Measurements from ENCODE around the gene ATG5.

The ATG5 gene

DNA sequence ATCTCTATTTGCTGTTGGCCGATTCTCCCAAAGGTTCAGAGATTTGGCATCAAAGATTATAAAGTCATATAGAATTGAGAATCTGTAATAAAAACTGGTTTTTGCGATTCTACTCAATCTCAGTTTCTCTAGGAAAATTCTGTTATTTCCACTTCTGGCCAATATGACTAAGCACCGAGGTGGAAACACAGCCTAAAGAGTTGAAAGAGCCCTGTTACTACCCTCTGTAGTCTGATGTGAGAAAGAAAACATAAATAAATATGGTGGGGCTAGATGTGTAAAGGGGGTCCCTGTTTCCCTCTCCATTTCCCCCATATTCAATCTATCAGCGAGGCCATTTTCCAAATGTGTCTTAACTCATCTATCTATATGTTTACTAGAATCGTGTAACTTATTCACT, 156.0 kb downstream of the ATG5 start:
- no peak for ATAC-seq
- TF ChIP-seq ARNTL (CRISPR knock-in tag; IDR thresholded peaks at IDR 0.05; ENCODE audit: borderline replicate concordance, low read depth): no peak
- no peak for TF ChIP-seq GLIS3 (CRISPR knock-in tag; IDR thresholded peaks at IDR 0.05)
- TF ChIP-seq ZFP3 (CRISPR knock-in tag; IDR thresholded peaks at IDR 0.05): no peak
- no peak for TF ChIP-seq ZNF70 (CRISPR knock-in tag; IDR thresholded peaks at IDR 0.05)
- no peak for TF ChIP-seq RARB (CRISPR knock-in tag; IDR thresholded peaks at IDR 0.05)
- no peak for TF ChIP-seq CSDC2 (CRISPR knock-in tag; IDR thresholded peaks at IDR 0.05)

DNA sequence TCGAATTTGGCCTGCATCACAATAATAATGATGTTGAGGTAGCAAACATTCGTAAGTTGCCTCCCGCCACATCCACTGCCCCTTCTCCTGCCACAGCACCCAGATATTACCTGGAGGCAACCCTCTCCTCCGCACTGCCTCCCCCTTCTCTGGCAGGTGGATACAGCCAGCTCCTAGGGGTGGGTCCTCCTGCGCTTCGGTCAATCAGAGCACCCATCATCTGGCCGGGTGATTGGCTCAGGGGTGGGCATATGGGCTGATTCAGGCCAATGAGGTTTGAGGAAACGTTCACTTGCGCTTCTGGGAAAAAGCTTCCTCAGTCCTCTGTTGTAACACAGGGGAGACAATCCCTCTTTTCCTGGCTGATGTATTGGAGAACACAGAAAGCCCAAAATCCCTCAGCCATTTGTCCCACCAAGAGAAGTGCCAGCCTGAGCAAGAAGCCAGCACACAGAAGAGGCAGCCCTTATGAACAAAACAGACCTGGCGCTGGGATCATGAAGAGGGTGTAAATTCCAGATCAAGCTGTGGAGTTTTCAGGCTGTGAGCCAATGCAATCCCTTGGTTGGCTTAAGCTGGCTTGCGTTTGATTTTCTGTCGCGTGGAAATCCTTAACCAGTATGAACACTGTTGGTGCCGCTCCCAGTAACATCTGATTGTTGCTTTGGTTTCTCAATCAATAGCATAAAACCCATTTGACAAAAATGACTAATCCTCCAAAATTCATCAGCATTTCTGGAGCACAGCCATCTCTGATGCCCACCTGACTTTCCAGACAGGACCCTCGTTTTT, 157.3 kb downstream of the ATG5 start:
- TF ChIP-seq ZC3H10 (CRISPR knock-in tag; IDR thresholded peaks at IDR 0.05) (no peak), BACH2 (CRISPR knock-in tag; IDR thresholded peaks at IDR 0.05; ENCODE audit: borderline replicate concordance) (no peak), TCF4 (CRISPR knock-in tag; IDR thresholded peaks at IDR 0.05; ENCODE audit: borderline replicate concordance) (no peak), ZNF565 (CRISPR knock-in tag; conservative IDR thresholded peaks at IDR 0.05; ENCODE audit: low read depth) (no peak), ZFP3 (CRISPR knock-in tag; IDR thresholded peaks at IDR 0.05) (no peak), SNAI2 (CRISPR knock-in tag; IDR thresholded peaks at IDR 0.05) (no peak), TOX (CRISPR knock-in tag; IDR thresholded peaks at IDR 0.05; ENCODE audit: borderline replicate concordance) (no peak), ZNF70 (CRISPR knock-in tag; IDR thresholded peaks at IDR 0.05) (no peak), OSR1 (CRISPR knock-in tag; IDR thresholded peaks at IDR 0.05) (no peak), GLIS3 (CRISPR knock-in tag; IDR thresholded peaks at IDR 0.05) (no peak), ZFP30 (CRISPR knock-in tag; IDR thresholded peaks at IDR 0.05) (no peak)
- TF ChIP-seq, protein P1, sequence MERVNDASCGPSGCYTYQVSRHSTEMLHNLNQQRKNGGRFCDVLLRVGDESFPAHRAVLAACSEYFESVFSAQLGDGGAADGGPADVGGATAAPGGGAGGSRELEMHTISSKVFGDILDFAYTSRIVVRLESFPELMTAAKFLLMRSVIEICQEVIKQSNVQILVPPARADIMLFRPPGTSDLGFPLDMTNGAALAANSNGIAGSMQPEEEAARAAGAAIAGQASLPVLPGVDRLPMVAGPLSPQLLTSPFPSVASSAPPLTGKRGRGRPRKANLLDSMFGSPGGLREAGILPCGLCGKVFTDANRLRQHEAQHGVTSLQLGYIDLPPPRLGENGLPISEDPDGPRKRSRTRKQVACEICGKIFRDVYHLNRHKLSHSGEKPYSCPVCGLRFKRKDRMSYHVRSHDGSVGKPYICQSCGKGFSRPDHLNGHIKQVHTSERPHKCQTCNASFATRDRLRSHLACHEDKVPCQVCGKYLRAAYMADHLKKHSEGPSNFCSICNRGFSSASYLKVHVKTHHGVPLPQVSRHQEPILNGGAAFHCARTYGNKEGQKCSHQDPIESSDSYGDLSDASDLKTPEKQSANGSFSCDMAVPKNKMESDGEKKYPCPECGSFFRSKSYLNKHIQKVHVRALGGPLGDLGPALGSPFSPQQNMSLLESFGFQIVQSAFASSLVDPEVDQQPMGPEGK (CRISPR knock-in tag; IDR thresholded peaks at IDR 0.05; ENCODE audit: borderline replicate concordance): no peak
- TF ChIP-seq, protein P2, sequence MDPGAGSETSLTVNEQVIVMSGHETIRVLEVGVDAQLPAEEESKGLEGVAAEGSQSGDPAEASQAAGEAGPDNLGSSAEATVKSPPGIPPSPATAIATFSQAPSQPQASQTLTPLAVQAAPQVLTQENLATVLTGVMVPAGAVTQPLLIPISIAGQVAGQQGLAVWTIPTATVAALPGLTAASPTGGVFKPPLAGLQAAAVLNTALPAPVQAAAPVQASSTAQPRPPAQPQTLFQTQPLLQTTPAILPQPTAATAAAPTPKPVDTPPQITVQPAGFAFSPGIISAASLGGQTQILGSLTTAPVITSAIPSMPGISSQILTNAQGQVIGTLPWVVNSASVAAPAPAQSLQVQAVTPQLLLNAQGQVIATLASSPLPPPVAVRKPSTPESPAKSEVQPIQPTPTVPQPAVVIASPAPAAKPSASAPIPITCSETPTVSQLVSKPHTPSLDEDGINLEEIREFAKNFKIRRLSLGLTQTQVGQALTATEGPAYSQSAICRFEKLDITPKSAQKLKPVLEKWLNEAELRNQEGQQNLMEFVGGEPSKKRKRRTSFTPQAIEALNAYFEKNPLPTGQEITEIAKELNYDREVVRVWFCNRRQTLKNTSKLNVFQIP (CRISPR knock-in tag; IDR thresholded peaks at IDR 0.05; ENCODE audit: borderline replicate concordance, low read depth): no peak
- TF ChIP-seq, protein P3, sequence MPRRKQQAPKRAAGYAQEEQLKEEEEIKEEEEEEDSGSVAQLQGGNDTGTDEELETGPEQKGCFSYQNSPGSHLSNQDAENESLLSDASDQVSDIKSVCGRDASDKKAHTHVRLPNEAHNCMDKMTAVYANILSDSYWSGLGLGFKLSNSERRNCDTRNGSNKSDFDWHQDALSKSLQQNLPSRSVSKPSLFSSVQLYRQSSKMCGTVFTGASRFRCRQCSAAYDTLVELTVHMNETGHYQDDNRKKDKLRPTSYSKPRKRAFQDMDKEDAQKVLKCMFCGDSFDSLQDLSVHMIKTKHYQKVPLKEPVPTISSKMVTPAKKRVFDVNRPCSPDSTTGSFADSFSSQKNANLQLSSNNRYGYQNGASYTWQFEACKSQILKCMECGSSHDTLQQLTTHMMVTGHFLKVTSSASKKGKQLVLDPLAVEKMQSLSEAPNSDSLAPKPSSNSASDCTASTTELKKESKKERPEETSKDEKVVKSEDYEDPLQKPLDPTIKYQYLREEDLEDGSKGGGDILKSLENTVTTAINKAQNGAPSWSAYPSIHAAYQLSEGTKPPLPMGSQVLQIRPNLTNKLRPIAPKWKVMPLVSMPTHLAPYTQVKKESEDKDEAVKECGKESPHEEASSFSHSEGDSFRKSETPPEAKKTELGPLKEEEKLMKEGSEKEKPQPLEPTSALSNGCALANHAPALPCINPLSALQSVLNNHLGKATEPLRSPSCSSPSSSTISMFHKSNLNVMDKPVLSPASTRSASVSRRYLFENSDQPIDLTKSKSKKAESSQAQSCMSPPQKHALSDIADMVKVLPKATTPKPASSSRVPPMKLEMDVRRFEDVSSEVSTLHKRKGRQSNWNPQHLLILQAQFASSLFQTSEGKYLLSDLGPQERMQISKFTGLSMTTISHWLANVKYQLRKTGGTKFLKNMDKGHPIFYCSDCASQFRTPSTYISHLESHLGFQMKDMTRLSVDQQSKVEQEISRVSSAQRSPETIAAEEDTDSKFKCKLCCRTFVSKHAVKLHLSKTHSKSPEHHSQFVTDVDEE (CRISPR knock-in tag; IDR thresholded peaks at IDR 0.05): no peak
- TF ChIP-seq, protein P4, sequence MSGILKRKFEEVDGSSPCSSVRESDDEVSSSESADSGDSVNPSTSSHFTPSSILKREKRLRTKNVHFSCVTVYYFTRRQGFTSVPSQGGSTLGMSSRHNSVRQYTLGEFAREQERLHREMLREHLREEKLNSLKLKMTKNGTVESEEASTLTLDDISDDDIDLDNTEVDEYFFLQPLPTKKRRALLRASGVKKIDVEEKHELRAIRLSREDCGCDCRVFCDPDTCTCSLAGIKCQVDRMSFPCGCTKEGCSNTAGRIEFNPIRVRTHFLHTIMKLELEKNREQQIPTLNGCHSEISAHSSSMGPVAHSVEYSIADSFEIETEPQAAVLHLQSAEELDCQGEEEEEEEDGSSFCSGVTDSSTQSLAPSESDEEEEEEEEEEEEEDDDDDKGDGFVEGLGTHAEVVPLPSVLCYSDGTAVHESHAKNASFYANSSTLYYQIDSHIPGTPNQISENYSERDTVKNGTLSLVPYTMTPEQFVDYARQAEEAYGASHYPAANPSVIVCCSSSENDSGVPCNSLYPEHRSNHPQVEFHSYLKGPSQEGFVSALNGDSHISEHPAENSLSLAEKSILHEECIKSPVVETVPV (CRISPR knock-in tag; IDR thresholded peaks at IDR 0.05): no peak
- no peak for ATAC-seq

DNA sequence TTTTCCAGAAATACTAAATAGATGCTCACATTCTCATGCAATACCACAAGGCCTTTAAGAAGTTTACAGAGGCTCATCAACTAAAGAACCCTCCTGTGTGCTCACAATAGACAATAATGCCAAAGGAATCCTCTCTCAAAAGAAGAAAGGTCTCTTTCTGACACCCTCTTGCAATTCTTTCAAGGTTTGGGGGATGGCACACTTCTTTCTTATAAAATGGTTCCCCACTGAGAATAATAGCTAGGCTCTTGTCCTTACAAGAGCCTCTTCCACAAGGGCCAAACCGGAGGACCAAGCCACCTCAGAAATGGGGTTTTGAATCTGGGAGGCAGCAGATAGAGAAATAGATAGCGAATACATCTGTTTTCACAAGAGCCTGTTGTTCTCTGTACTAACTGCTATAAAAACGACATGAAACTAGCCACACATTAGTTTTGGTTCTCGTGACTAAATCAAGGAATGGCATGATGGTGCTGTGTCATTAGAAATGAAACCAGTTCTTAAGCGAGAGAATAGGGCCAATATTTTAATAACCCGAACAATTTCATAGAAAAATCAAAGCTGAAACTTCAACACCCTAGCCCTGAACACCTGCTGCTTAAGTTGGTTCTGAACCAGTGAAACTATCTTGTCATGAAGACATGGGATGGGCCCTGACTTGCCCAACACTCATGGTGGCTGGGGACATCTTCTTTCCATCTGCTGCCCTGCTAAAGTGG, 158.3 kb downstream of the ATG5 start:
- no peak for ATAC-seq
- TF ChIP-seq ZNF8 (CRISPR knock-in tag; IDR thresholded peaks at IDR 0.05) (no peak), BACH2 (CRISPR knock-in tag; IDR thresholded peaks at IDR 0.05; ENCODE audit: borderline replicate concordance) (no peak), RARB (CRISPR knock-in tag; IDR thresholded peaks at IDR 0.05) (no peak), OSR1 (CRISPR knock-in tag; IDR thresholded peaks at IDR 0.05) (no peak), TOX (CRISPR knock-in tag; IDR thresholded peaks at IDR 0.05; ENCODE audit: borderline replicate concordance) (no peak), ZNF70 (CRISPR knock-in tag; IDR thresholded peaks at IDR 0.05) (no peak), PPARA (CRISPR knock-in tag; IDR thresholded peaks at IDR 0.05; ENCODE audit: borderline replicate concordance) (no peak), ISL1 (CRISPR knock-in tag; IDR thresholded peaks at IDR 0.05) (no peak), ZFP3 (CRISPR knock-in tag; IDR thresholded peaks at IDR 0.05) (no peak), GLIS3 (CRISPR knock-in tag; IDR thresholded peaks at IDR 0.05) (no peak), CSDC2 (CRISPR knock-in tag; IDR thresholded peaks at IDR 0.05) (no peak)
- TF ChIP-seq, protein P2 (CRISPR knock-in tag; IDR thresholded peaks at IDR 0.05; ENCODE audit: borderline replicate concordance, low read depth): no peak
- TF ChIP-seq, protein P5, sequence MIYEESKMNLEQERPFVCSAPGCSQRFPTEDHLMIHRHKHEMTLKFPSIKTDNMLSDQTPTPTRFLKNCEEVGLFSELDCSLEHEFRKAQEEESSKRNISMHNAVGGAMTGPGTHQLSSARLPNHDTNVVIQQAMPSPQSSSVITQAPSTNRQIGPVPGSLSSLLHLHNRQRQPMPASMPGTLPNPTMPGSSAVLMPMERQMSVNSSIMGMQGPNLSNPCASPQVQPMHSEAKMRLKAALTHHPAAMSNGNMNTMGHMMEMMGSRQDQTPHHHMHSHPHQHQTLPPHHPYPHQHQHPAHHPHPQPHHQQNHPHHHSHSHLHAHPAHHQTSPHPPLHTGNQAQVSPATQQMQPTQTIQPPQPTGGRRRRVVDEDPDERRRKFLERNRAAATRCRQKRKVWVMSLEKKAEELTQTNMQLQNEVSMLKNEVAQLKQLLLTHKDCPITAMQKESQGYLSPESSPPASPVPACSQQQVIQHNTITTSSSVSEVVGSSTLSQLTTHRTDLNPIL (CRISPR knock-in tag; IDR thresholded peaks at IDR 0.05; ENCODE audit: low read depth): no peak

All from SK-N-SH treated with all-trans-retinoic acid at 6 μM for 48 hours (cell line).